HepG2 (cell line): Measurements from ENCODE around the gene RYR2. TPM values are rescaled to one million over a fixed set of nuclear protein-coding genes. Genes with fewer than 3 reads are reported as not detected.

Source experiments
- ATAC-seq: fragments of 200-7000 bp; cut with Tn5 transposase; 3 replicates; pipeline ENCODE4 v1.9.1; 2020; ENCODE audit warnings: mild to moderate bottlenecking, moderate library complexity
- BruUV-seq: library from RNA; stranded (reverse); fragments of 400-500 nt; replicated peaks from 2 replicates; lab custom pipeline; 2021; lab: Mats Ljungman, UMichigan
- CTCF ChIA-PET: fragments of 300-600 bp; formaldehyde crosslinking; extraction: SDS; loops from one replicate; lab custom pipeline; 2021; ENCODE audit warnings: low total read pairs, inconsistent platforms, low intra/inter-chr PET ratio; lab: Yijun Ruan, JAX
- POLR2A ChIA-PET: fragments of 350-600 bp; sonication (Branson Sonifier 250); formaldehyde crosslinking; loops from one replicate; lab custom pipeline; 2020; ENCODE audit warnings: antibody characterized with exemption, inconsistent platforms; lab: Yijun Ruan, JAX
- DNase-seq: peaks from one replicate; pipeline ENCODE4 v3.0.0-alpha.2; 2015; ENCODE audit warnings: low spot score
- FAIRE-seq: peaks from 3 replicates; lab custom pipeline; 2011; peaks lifted over from hg19 to GRCh38; lab: Jason Lieb, UNC
- H2AFZ ChIP-seq: one replicate; pipeline ENCODE4 v1.6.1; 2011; ENCODE audit warnings: low read length, inconsistent platforms
- H3K27ac ChIP-seq: fragments of 300-600 bp; 3 replicates; pipeline ENCODE4 v1.8.0; 2011; ENCODE audit warnings: mixed run types, mild to moderate bottlenecking, mixed read lengths, low read length, inconsistent platforms; ENCODE audit not compliant: insufficient read depth; ENCODE audit errors: extremely low read length
- H3K27me3 ChIP-seq, 2 experiments: fragments of 200-600 bp in 1 of 2; 2 replicates in 1 of 2; 3 replicates in 1 of 2; pipeline versions ENCODE4 v1.6.0 to v1.8.0; 2011; ENCODE audit warnings: low read length in 2 of 2, mild to moderate bottlenecking in 2 of 2, moderate library complexity in 2 of 2, inconsistent platforms in 1 of 2; ENCODE audit not compliant: insufficient read depth in 2 of 2, control insufficient read depth in 1 of 2
- H3K36me3 ChIP-seq, 2 experiments: fragments of 200-600 bp in 1 of 2; replicated peaks in 1 of 2; 2 replicates in 1 of 2; 3 replicates in 1 of 2; pipeline versions ENCODE4 v1.5.1 to v1.8.0; 2011; ENCODE audit warnings: low read length in 2 of 2, inconsistent platforms in 1 of 2; ENCODE audit not compliant: insufficient read depth in 2 of 2, control insufficient read depth in 1 of 2
- H3K4me1 ChIP-seq: 2 replicates; pipeline ENCODE4 v1.5.1; 2012; ENCODE audit warnings: low read length, inconsistent platforms; ENCODE audit not compliant: insufficient read depth
- H3K4me2 ChIP-seq: 2 replicates; pipeline ENCODE4 v1.6.0; 2011; ENCODE audit warnings: low read depth, low read length, inconsistent platforms
- H3K4me3 ChIP-seq, 3 experiments: fragments of 200-600 bp in 1 of 3; sonication (generic), shearing (Covaris generic) in 1 of 3; replicated peaks in 1 of 3; 2 replicates each; pipeline ENCODE4 v1.5.1; 2011 to 2016; ENCODE audit warnings: low read length in 3 of 3, inconsistent platforms in 2 of 3, low read depth in 2 of 3, mild to moderate bottlenecking in 2 of 3, control low read depth in 1 of 3, mixed read lengths in 1 of 3; ENCODE audit not compliant: insufficient read depth in 1 of 3
- H3K79me2 ChIP-seq: one replicate; pipeline ENCODE4 v1.6.1; 2011; ENCODE audit warnings: low read length, inconsistent platforms; ENCODE audit not compliant: insufficient read depth
- H3K9ac ChIP-seq: 2 replicates; pipeline ENCODE4 v1.6.0; 2011; ENCODE audit warnings: mild to moderate bottlenecking, low read depth, low read length, inconsistent platforms; ENCODE audit not compliant: insufficient read depth
- H3K9me3 ChIP-seq: 2 replicates; pipeline ENCODE4 v1.5.1; 2012; ENCODE audit warnings: mild to moderate bottlenecking, low read length
- H4K20me1 ChIP-seq: 2 replicates; pipeline ENCODE4 v1.6.0; 2011; ENCODE audit warnings: inconsistent platforms, mild to moderate bottlenecking, low read length, moderate library complexity; ENCODE audit not compliant: insufficient read depth
- BORCS8-MEF2B ChIP-seq: sonication (generic); formaldehyde crosslinking; IDR thresholded peaks from 2 replicates; pipeline ENCODE4 v1.8.0; 2022; ENCODE audit warnings: mild to moderate bottlenecking, missing genetic modification reagents
- CHD4 ChIP-seq: fragments of 200-600 bp; sonication (generic); IDR thresholded peaks from 2 replicates; pipeline ENCODE4 v1.7.0; 2017; ENCODE audit warnings: mild to moderate bottlenecking, low read length, borderline replicate concordance
- HIVEP1 ChIP-seq: sonication (generic); formaldehyde crosslinking; IDR thresholded peaks from 2 replicates; pipeline ENCODE4 v1.4.0; 2020; ENCODE audit warnings: mild to moderate bottlenecking, missing genetic modification reagents
- HMGXB3 ChIP-seq: sonication (generic); formaldehyde crosslinking; IDR thresholded peaks from 2 replicates; pipeline ENCODE4 v1.4.0; 2020; ENCODE audit warnings: missing genetic modification reagents, borderline replicate concordance
- IKZF1 ChIP-seq: fragments of 450-650 bp; IDR thresholded peaks from 2 replicates; pipeline ENCODE4 v1.7.1; 2016
- NFE2L1 ChIP-seq: sonication (generic); formaldehyde crosslinking; IDR thresholded peaks from 2 replicates; pipeline ENCODE4 v1.4.0; 2020; ENCODE audit warnings: missing genetic modification reagents, mild to moderate bottlenecking, borderline replicate concordance
- NFIB ChIP-seq: sonication (generic); formaldehyde crosslinking; IDR thresholded peaks from 2 replicates; pipeline ENCODE4 v1.9.0; 2021; ENCODE audit warnings: missing genetic modification reagents, mild to moderate bottlenecking, borderline replicate concordance
- NR2F6 ChIP-seq, 2 experiments: IDR thresholded peaks; 2 replicates each; pipeline ENCODE4 v1.6.1; 2016; ENCODE audit warnings: antibody characterized with exemption in 1 of 2, mild to moderate bottlenecking in 1 of 2
- ZBTB37 ChIP-seq: sonication (generic); formaldehyde crosslinking; IDR thresholded peaks from 2 replicates; pipeline ENCODE4 v1.4.0; 2020; ENCODE audit warnings: mild to moderate bottlenecking, missing genetic modification reagents
- WGBS: methylation state at CpG from one replicate; pipeline ENCODE4 v1.1.6; 2017; ENCODE audit warnings: low lambda C conversion rate; 5-methylcytosine and 5-hydroxymethylcytosine counted together
- in situ Hi-C: cut with HindIII; loops from 2 replicates; pipeline ENCODE4 v1.10.0; 2017; ENCODE audit warnings: low pct_unique_long_range_greater_than_20kb; ENCODE audit not compliant: extremely low pct_ligation_motif_present
- intact Hi-C: fragments of 100-400 bp; cut with micrococcal nuclease; formaldehyde crosslinking; loops from one replicate; pipeline ENCODE4 v1.10.0; 2022; ENCODE audit not compliant: unreplicated experiment
- polyA plus RNA-seq, 8 experiments: library from polyadenylated mRNA; depleted of rRNA in 3 of 8; stranded (reverse) in 7 of 8; unstranded in 1 of 8; fragments of >200 nt; fragmentation: Illumina TruSeq in 4 of 8; extraction: Trizol in 4 of 8; gene quantifications; 2 replicates each; pipeline versions ENCODE4 v1.2.1 to v1.2.3, GENCODE V29; 2011 to 2016; ENCODE audit warnings: low read depth in 4 of 8, missing spikeins in 1 of 8, mixed read lengths in 1 of 8; ENCODE audit not compliant: insufficient read depth in 1 of 8
- total RNA-seq, 5 experiments: library from RNA; depleted of rRNA; stranded (reverse); fragments of >200 nt; fragmentation: Illumina TruSeq; extraction: Trizol; gene quantifications; 2 replicates each; pipeline ENCODE4 v1.2.3, GENCODE V29; 2016; ENCODE audit warnings: low read depth in 1 of 5
- TF ChIP-seq, protein P1 (sequence below): IDR thresholded peaks from 2 replicates; pipeline ENCODE4 v1.6.1; 2016; ENCODE audit warnings: low read depth
- TF ChIP-seq, protein P2 (sequence below): sonication (generic); formaldehyde crosslinking; conservative IDR thresholded peaks from 2 replicates; pipeline ENCODE4 v1.8.0; 2022; ENCODE audit warnings: mild to moderate bottlenecking, moderate library complexity, missing genetic modification reagents

RYR2 gene
- total and polyA plus RNA-seq, 2 of the 13 experiments (the other 11 are each of a cell fraction or from before 2014, with no cell fraction given): not detected

- H3K27me3 ChIP-seq: peaks cover 0 to 4% of the 10 kb centered on the region in 2 experiments; a peak in 2 of 5 replicates
- intact Hi-C loops (no loop called here), in situ Hi-C loops (no loop called here)
- no peak overlapping the region for H3K4me3 ChIP-seq
- no peaks in the 10 kb centered on the region for H3K4me1 ChIP-seq
- H3K9ac ChIP-seq: no peak overlapping the region
- ATAC-seq (no peak), DNase-seq (no peak), FAIRE-seq (no peak)
- POLR2A ChIA-PET: no interaction called here
- no peaks in the 10 kb centered on the region for H3K9me3 ChIP-seq
- no peaks in the 10 kb centered on the region for H3K36me3 ChIP-seq
- no peaks in the 10 kb centered on the region for H3K79me2 ChIP-seq
- H2AFZ ChIP-seq: no peak overlapping the region
- H4K20me1 ChIP-seq: no peaks in the 10 kb centered on the region
- BruUV-seq: no TSS peak
- no peak overlapping the region for H3K27ac ChIP-seq
- CTCF ChIA-PET: no interaction called here
- WGBS: 44% methylated on average over 3 of the region's 3 CpGs
- H3K4me2 ChIP-seq: no peak overlapping the region
- no peak for TF ChIP-seq HMGXB3
- no peak for TF ChIP-seq NFE2L1 (CRISPR knock-in tag)
- no peak for TF ChIP-seq IKZF1
- TF ChIP-seq NFIB (CRISPR knock-in tag): no peak
- TF ChIP-seq, protein P1, sequence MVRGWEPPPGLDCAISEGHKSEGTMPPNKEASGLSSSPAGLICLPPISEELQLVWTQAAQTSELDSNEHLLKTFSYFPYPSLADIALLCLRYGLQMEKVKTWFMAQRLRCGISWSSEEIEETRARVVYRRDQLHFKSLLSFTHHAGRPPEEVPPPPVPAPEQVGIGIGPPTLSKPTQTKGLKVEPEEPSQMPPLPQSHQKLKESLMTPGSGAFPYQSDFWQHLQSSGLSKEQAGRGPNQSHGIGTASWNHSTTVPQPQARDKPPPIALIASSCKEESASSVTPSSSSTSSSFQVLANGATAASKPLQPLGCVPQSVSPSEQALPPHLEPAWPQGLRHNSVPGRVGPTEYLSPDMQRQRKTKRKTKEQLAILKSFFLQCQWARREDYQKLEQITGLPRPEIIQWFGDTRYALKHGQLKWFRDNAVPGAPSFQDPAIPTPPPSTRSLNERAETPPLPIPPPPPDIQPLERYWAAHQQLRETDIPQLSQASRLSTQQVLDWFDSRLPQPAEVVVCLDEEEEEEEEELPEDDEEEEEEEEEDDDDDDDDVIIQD (CRISPR knock-in tag): no peak
- TF ChIP-seq, protein P2, sequence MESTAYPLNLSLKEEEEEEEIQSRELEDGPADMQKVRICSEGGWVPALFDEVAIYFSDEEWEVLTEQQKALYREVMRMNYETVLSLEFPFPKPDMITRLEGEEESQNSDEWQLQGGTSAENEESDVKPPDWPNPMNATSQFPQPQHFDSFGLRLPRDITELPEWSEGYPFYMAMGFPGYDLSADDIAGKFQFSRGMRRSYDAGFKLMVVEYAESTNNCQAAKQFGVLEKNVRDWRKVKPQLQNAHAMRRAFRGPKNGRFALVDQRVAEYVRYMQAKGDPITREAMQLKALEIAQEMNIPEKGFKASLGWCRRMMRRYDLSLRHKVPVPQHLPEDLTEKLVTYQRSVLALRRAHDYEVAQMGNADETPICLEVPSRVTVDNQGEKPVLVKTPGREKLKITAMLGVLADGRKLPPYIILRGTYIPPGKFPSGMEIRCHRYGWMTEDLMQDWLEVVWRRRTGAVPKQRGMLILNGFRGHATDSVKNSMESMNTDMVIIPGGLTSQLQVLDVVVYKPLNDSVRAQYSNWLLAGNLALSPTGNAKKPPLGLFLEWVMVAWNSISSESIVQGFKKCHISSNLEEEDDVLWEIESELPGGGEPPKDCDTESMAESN (CRISPR knock-in tag): no peak
- no peak for TF ChIP-seq ZBTB37 (CRISPR knock-in tag)
- no peak for TF ChIP-seq CHD4
- TF ChIP-seq HIVEP1 (CRISPR knock-in tag): no peak
- no peak for TF ChIP-seq BORCS8-MEF2B (CRISPR knock-in tag)
- TF ChIP-seq NR2F6 (IDR thresholded peaks at IDR 0.05): no peak
- TF ChIP-seq NR2F6 (CRISPR knock-in tag; IDR thresholded peaks at IDR 0.05): no peak
Measured at GRCh38 chr1:237187842-237188241, 145.9 kb downstream of the RYR2 start.
